HG03139 (cell line): ENCODE data around the gene ZNF423.

Experiments used
- ATAC-seq: cut with Tn5 transposase; IDR thresholded peaks from one replicate; pipeline ENCODE4 v1.9.1; 2021; ENCODE audit not compliant: unreplicated experiment

The ZNF423 gene

GRCh38 chr16:49543631-49543946 is 312.3 kb downstream of the ZNF423 start:
- ATAC-seq = no peak

- ATAC-seq = no peak
These were observed 312.8 kb downstream of the ZNF423 start for GRCh38 chr16:49542946-49543630.

- no peak for ATAC-seq
These were observed 313.5 kb downstream of the ZNF423 start for GRCh38 chr16:49542391-49542891.

GRCh38 chr16:49540836-49541235 is 315.1 kb downstream of the ZNF423 start:
- ATAC-seq = no peak

- no peak for ATAC-seq
These were observed 316.2 kb downstream of the ZNF423 start for GRCh38 chr16:49539758-49540157.

GRCh38 chr16:49537924-49538459 is 317.9 kb downstream of the ZNF423 start:
- ATAC-seq = no peak

GRCh38 chr16:49534901-49535610 is 320.9 kb downstream of the ZNF423 start:
- ATAC-seq = no peak

- no peak for ATAC-seq
These were observed 322.5 kb downstream of the ZNF423 start for GRCh38 chr16:49533422-49533821.

GRCh38 chr16:49532873-49533272 is 323.0 kb downstream of the ZNF423 start:
- no peak for ATAC-seq

- ATAC-seq = no peak
These were observed 323.7 kb downstream of the ZNF423 start for GRCh38 chr16:49531931-49532840.

GRCh38 chr16:49531425-49531824 is 324.5 kb downstream of the ZNF423 start:
- no peak for ATAC-seq

- no peak for ATAC-seq
These were observed 325.4 kb downstream of the ZNF423 start for GRCh38 chr16:49530427-49530970.

- ATAC-seq = no peak
These were observed 326.4 kb downstream of the ZNF423 start for GRCh38 chr16:49529411-49530045.

- ATAC-seq = no peak
These were observed 327.0 kb downstream of the ZNF423 start for GRCh38 chr16:49528866-49529288.

GRCh38 chr16:49528060-49528865 is 327.6 kb downstream of the ZNF423 start:
- no peak for ATAC-seq

GRCh38 chr16:49527611-49528010 is 328.3 kb downstream of the ZNF423 start:
- ATAC-seq = no peak

- no peak for ATAC-seq
These were observed 329.0 kb downstream of the ZNF423 start for GRCh38 chr16:49526860-49527365.

- no peak for ATAC-seq
These were observed 331.0 kb downstream of the ZNF423 start for GRCh38 chr16:49524947-49525315.

- no peak for ATAC-seq
These were observed 331.5 kb downstream of the ZNF423 start for GRCh38 chr16:49524216-49524946.
